ENCODE results near the gene GDPD1. TPM values are rescaled to one million over a fixed set of nuclear protein-coding genes. Genes with fewer than 3 reads are reported as not detected.
"Not testable (repeated sequence)": the region's sequence is repeated elsewhere in the genome, so short reads cannot be mapped to it uniquely, and the experiment has no call there.

Gene GDPD1
- polyA plus RNA-seq, 3 donors = 0.50 to 1.6 (median 1.6) TPM

- Mint-ChIP-seq H3K4me1 (peaks cover 2% of the 10 kb centered on the region), H3K27me3 (ENCODE audit: low read depth in 3 of 3) (peaks cover 0 to 3% (median 0%) of the 10 kb centered on the region in 3 donors), H3K36me3 (no peaks in the 10 kb centered on the region), H3K4me3 (no peak overlapping the region), H3K9me3 (no peaks in the 10 kb centered on the region), H3K27ac (no peak overlapping the region)
- Histone ChIP-seq H3K27me3 (ENCODE audit: control insufficient read depth in 2 of 2, insufficient read depth in 2 of 2, low read length in 2 of 2) (no peaks in the 10 kb centered on the region), H2AFZ (ENCODE audit: insufficient read depth, low read depth, low read length, poor library complexity, severe bottlenecking) (no peak overlapping the region), H3K36me3 (replicated peaks in 1 of 2; ENCODE audit: control insufficient read depth in 1 of 2, insufficient read depth in 2 of 2, low read length in 2 of 2) (no peaks in the 10 kb centered on the region), H3K4me2 (replicated peaks; ENCODE audit: extremely low read depth, low read length, poor library complexity, severe bottlenecking) (no peak overlapping the region), H3K4me1 (ENCODE audit: control insufficient read depth in 1 of 2, insufficient read depth in 2 of 2, low read length in 2 of 2) (no peaks in the 10 kb centered on the region), H3K79me2 (ENCODE audit: insufficient read depth, low read length) (no peaks in the 10 kb centered on the region), H3K9me3 (replicated peaks in 1 of 2; ENCODE audit: control insufficient read depth in 1 of 2, insufficient read depth in 1 of 2, low read length in 2 of 2) (no peaks in the 10 kb centered on the region), H3K27ac (ENCODE audit: low read depth in 1 of 2, low read length in 2 of 2) (no peak overlapping the region), H3K9ac (ENCODE audit: insufficient read depth, low read length, poor library complexity, severe bottlenecking) (no peak overlapping the region), H3K4me3 (replicated peaks in 1 of 3; ENCODE audit: low read depth in 2 of 3, low read length in 3 of 3) (no peak overlapping the region), H4K20me1 (ENCODE audit: insufficient read depth, low read length) (no peaks in the 10 kb centered on the region)
- TF ChIP-seq, protein P1, sequence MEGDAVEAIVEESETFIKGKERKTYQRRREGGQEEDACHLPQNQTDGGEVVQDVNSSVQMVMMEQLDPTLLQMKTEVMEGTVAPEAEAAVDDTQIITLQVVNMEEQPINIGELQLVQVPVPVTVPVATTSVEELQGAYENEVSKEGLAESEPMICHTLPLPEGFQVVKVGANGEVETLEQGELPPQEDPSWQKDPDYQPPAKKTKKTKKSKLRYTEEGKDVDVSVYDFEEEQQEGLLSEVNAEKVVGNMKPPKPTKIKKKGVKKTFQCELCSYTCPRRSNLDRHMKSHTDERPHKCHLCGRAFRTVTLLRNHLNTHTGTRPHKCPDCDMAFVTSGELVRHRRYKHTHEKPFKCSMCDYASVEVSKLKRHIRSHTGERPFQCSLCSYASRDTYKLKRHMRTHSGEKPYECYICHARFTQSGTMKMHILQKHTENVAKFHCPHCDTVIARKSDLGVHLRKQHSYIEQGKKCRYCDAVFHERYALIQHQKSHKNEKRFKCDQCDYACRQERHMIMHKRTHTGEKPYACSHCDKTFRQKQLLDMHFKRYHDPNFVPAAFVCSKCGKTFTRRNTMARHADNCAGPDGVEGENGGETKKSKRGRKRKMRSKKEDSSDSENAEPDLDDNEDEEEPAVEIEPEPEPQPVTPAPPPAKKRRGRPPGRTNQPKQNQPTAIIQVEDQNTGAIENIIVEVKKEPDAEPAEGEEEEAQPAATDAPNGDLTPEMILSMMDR (IDR thresholded peaks at IDR 0.05) = no peak
- DNase-seq = no peak
- WGBS (ENCODE audit: insufficient coverage) = 100% methylated on average over 4 of the region's 6 CpGs
- intact Hi-C loops (cut with micrococcal nuclease) = loop anchor here (5.0 kb wide), 2 partner anchors 132 to 212 kb away; no protein-coding TSS in a partner anchor
These were observed 90.1 kb downstream of the GDPD1 start for GRCh38 chr17:59310263-59310920.

GRCh38 chr17:59311051-59311468, 90.7 kb downstream of the GDPD1 start:
- Histone ChIP-seq H3K79me2 (ENCODE audit: insufficient read depth, low read length) (no peaks in the 10 kb centered on the region), H3K9me3 (replicated peaks in 1 of 2; ENCODE audit: control insufficient read depth in 1 of 2, insufficient read depth in 1 of 2, low read length in 2 of 2) (no peaks in the 10 kb centered on the region), H3K4me3 (replicated peaks in 1 of 3; ENCODE audit: low read depth in 2 of 3, low read length in 3 of 3) (no peak overlapping the region), H3K27ac (ENCODE audit: low read depth in 1 of 2, low read length in 2 of 2) (no peak overlapping the region), H3K9ac (ENCODE audit: insufficient read depth, low read length, poor library complexity, severe bottlenecking) (no peak overlapping the region), H3K36me3 (replicated peaks in 1 of 2; ENCODE audit: control insufficient read depth in 1 of 2, insufficient read depth in 2 of 2, low read length in 2 of 2) (no peaks in the 10 kb centered on the region), H3K27me3 (ENCODE audit: control insufficient read depth in 2 of 2, insufficient read depth in 2 of 2, low read length in 2 of 2) (no peaks in the 10 kb centered on the region), H4K20me1 (ENCODE audit: insufficient read depth, low read length) (no peaks in the 10 kb centered on the region), H2AFZ (ENCODE audit: insufficient read depth, low read depth, low read length, poor library complexity, severe bottlenecking) (no peak overlapping the region), H3K4me1 (ENCODE audit: control insufficient read depth in 1 of 2, insufficient read depth in 2 of 2, low read length in 2 of 2) (no peaks in the 10 kb centered on the region), H3K4me2 (replicated peaks; ENCODE audit: extremely low read depth, low read length, poor library complexity, severe bottlenecking) (no peak overlapping the region)
- Mint-ChIP-seq H3K4me1 (peaks cover 6% of the 10 kb centered on the region), H3K36me3 (no peaks in the 10 kb centered on the region), H3K9me3 (no peaks in the 10 kb centered on the region), H3K27me3 (ENCODE audit: low read depth in 3 of 3) (peaks cover 0 to 2% (median 0%) of the 10 kb centered on the region in 3 donors), H3K27ac (no peak overlapping the region), H3K4me3 (no peak overlapping the region)
- intact Hi-C loops (cut with micrococcal nuclease) = loop anchor here (1.0 to 5.0 kb wide), 3 partner anchors 128 to 211 kb away; no protein-coding TSS in a partner anchor
- 20% methylated on average over 1 of the region's 5 CpGs for WGBS (ENCODE audit: insufficient coverage)
- TF ChIP-seq, protein P1 (IDR thresholded peaks at IDR 0.05) = peak; percentile 92
- peak; percentile 48 to 75 (median 61) for DNase-seq

DNA sequence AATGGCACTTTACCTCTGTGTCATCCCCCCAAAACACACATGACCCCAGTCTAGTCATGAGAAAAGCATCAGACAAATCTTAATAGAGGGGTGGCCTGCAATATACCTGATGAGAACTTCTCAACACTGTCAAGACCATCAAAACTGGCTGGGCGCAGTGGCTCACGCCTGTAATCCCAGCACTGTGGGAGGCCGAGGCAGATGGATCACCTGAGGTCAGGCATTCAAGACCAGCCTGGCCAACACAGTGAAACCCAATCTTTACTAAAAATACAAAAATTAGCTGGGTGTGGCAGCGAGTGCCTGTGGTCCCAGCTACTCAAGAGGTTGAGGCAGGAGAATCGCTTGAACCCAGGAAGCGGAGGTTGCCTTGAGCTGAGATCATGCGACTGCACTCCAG, 91.2 kb downstream of the GDPD1 start:
- not testable (repeated sequence) for H3K36me3 ChIP-seq (replicated peaks in 1 of 2; ENCODE audit: control insufficient read depth in 1 of 2, insufficient read depth in 2 of 2, low read length in 2 of 2); H3K4me3 Mint-ChIP-seq; DNase-seq; H3K27ac ChIP-seq (ENCODE audit: low read depth in 1 of 2, low read length in 2 of 2); H3K36me3 Mint-ChIP-seq; H3K9me3 Mint-ChIP-seq; H4K20me1 ChIP-seq (ENCODE audit: insufficient read depth, low read length); H3K27me3 Mint-ChIP-seq (ENCODE audit: low read depth in 3 of 3); H3K27me3 ChIP-seq (ENCODE audit: control insufficient read depth in 2 of 2, insufficient read depth in 2 of 2, low read length in 2 of 2); H3K4me2 ChIP-seq (replicated peaks; ENCODE audit: extremely low read depth, low read length, poor library complexity, severe bottlenecking); H3K9ac ChIP-seq (ENCODE audit: insufficient read depth, low read length, poor library complexity, severe bottlenecking); H3K4me3 ChIP-seq (replicated peaks in 1 of 3; ENCODE audit: low read depth in 2 of 3, low read length in 3 of 3); H3K9me3 ChIP-seq (replicated peaks in 1 of 2; ENCODE audit: control insufficient read depth in 1 of 2, insufficient read depth in 1 of 2, low read length in 2 of 2); H2AFZ ChIP-seq (ENCODE audit: insufficient read depth, low read depth, low read length, poor library complexity, severe bottlenecking); H3K79me2 ChIP-seq (ENCODE audit: insufficient read depth, low read length); H3K4me1 ChIP-seq (ENCODE audit: control insufficient read depth in 1 of 2, insufficient read depth in 2 of 2, low read length in 2 of 2); H3K4me1 Mint-ChIP-seq
- intact Hi-C loops (cut with micrococcal nuclease) = loop anchor here (1.0 to 5.0 kb wide), 3 partner anchors 128 to 211 kb away; no protein-coding TSS in a partner anchor
- peak overlapping the region in 1 of 7 donors; percentile 63 for H3K27ac Mint-ChIP-seq
- 96% methylated on average over 4 of the region's 7 CpGs for WGBS (ENCODE audit: insufficient coverage)

All from CD14-positive monocyte (primary cell).